A172 (cell line): Measurements from ENCODE around the gene BAHD1. TPM values are rescaled to one million over a fixed set of nuclear protein-coding genes. Genes with fewer than 3 reads are reported as not detected.

ENCODE experiments used
- DNase-seq: peaks from one replicate; pipeline ENCODE4 v3.0.0-alpha.2; 2015; ENCODE audit warnings: low spot score
- total RNA-seq: library from RNA; depleted of rRNA; stranded (reverse); fragments of >200 nt; shearing (Covaris generic); gene quantifications from 2 replicates; pipeline ENCODE4 v1.2.3, GENCODE V29; 2014; rRNA removed

Gene BAHD1
- 11.2 and 14.0 TPM in 2 replicates for total RNA-seq

GRCh38 chr15:40440743-40441564, at the start of gene BAHD1:
TSS of gene BAHD1 (plus strand) at chr15:40440953. CDS start at chr15:40458465, 17,512 bp downstream.
- DNase-seq: peak; percentile 80

GRCh38 chr15:40392986-40393948, 47.5 kb upstream of the BAHD1 start:
- no peak for DNase-seq

GRCh38 chr15:40397688-40398412, 42.9 kb upstream of the BAHD1 start:
- no peak for DNase-seq

- no peak for DNase-seq
These were observed 42.3 kb upstream of the BAHD1 start for GRCh38 chr15:40398413-40398873.

GRCh38 chr15:40399370-40399769, 41.4 kb upstream of the BAHD1 start:
- DNase-seq: no peak

- peak; percentile 89 for DNase-seq
These were observed 35.0 kb upstream of the BAHD1 start, which contains the start of gene IVD for GRCh38 chr15:40405501-40406381. TSS of gene IVD (plus strand) at chr15:40405795. CDS start at chr15:40405828, 33 bp downstream.

GRCh38 chr15:40407330-40407990, 33.3 kb upstream of the BAHD1 start:
- DNase-seq: no peak

GRCh38 chr15:40409366-40409765, 31.4 kb upstream of the BAHD1 start:
- no peak for DNase-seq

- no peak for DNase-seq
These were observed 30.3 kb upstream of the BAHD1 start for GRCh38 chr15:40410476-40410875.

- DNase-seq: no peak
These were observed 28.5 kb upstream of the BAHD1 start for GRCh38 chr15:40412095-40412759.

- DNase-seq: no peak
These were observed 27.7 kb upstream of the BAHD1 start for GRCh38 chr15:40413036-40413435.

- no peak for DNase-seq
These were observed 25.9 kb upstream of the BAHD1 start for GRCh38 chr15:40414816-40415215.

GRCh38 chr15:40415226-40415625, 25.5 kb upstream of the BAHD1 start:
- no peak for DNase-seq

GRCh38 chr15:40416056-40416455, 24.7 kb upstream of the BAHD1 start:
- no peak for DNase-seq

- no peak for DNase-seq
These were observed 22.6 kb upstream of the BAHD1 start for GRCh38 chr15:40418126-40418525.

- no peak for DNase-seq
These were observed 20.6 kb upstream of the BAHD1 start for GRCh38 chr15:40420071-40420713.

- DNase-seq: no peak
These were observed 20.0 kb upstream of the BAHD1 start for GRCh38 chr15:40420793-40421192.

GRCh38 chr15:40421246-40422157, 19.3 kb upstream of the BAHD1 start:
- no peak for DNase-seq
